Loucy (cell line): ENCODE results near the gene ENDOD1.

Experiments
- CTCF ChIP-seq: fragments of 200-600 bp; sonication (generic); conservative IDR thresholded peaks from 2 replicates; pipeline ENCODE4 v1.5.1; 2014; ENCODE audit warnings: mild to moderate bottlenecking, antibody characterized with exemption, low read length
- EZH2phosphoT487 ChIP-seq: fragments of 200-600 bp; IDR thresholded peaks from 2 replicates; pipeline ENCODE4 v1.6.1; 2018; ENCODE audit warnings: antibody characterized with exemption, mild to moderate bottlenecking, moderate library complexity, borderline replicate concordance

GRCh38 chr11:95091663-95092180, 2.1 kb downstream of the ENDOD1 start:
- TF ChIP-seq CTCF = no peak
- no peak for TF ChIP-seq EZH2phosphoT487
